Mucosa of rectum (tissue), 2 donors: Measurements from ENCODE around the gene TAP2.
A peak's percentile ranks its signal among the peaks of the same experiment; 100 is the strongest.
"Not testable (repeated sequence)": the region's sequence is repeated elsewhere in the genome, so short reads cannot be mapped to it uniquely, and the experiment has no call there.

Experiments
- H3K27ac ChIP-seq, 2 donors: one replicate each; pipeline ENCODE4 v1.7.0; 2013; ENCODE audit warnings: inconsistent platforms in 2 of 2, low read depth in 2 of 2, low read length in 2 of 2
- H3K27me3 ChIP-seq, 2 donors: one replicate each; pipeline ENCODE4 v1.7.0; 2013; ENCODE audit warnings: low read length in 2 of 2; ENCODE audit not compliant: control insufficient read depth in 2 of 2, insufficient read depth in 2 of 2
- H3K36me3 ChIP-seq, 2 donors: one replicate each; pipeline ENCODE4 v1.7.0; 2013; ENCODE audit warnings: low read length in 2 of 2; ENCODE audit not compliant: control insufficient read depth in 2 of 2, insufficient read depth in 2 of 2
- H3K4me1 ChIP-seq, 2 donors: one replicate each; pipeline ENCODE4 v1.7.0; 2013; ENCODE audit warnings: low read length in 2 of 2, mild to moderate bottlenecking in 1 of 2; ENCODE audit not compliant: control insufficient read depth in 2 of 2, insufficient read depth in 2 of 2
- H3K4me3 ChIP-seq, 2 donors: one replicate each; pipeline ENCODE4 v1.7.0; 2013; ENCODE audit warnings: low read length in 2 of 2
- H3K9ac ChIP-seq, 2 donors: one replicate each; pipeline ENCODE4 v1.7.0; 2013; ENCODE audit warnings: low read length in 2 of 2, low read depth in 1 of 2, mild to moderate bottlenecking in 1 of 2
- H3K9me3 ChIP-seq, 2 donors: one replicate each; pipeline ENCODE4 v1.7.0; 2013; ENCODE audit warnings: low read length in 2 of 2; ENCODE audit not compliant: control insufficient read depth in 2 of 2
- donor health status: healthy.
- donor health status: Normal muscosa, but diverticular disease.

TAP2 gene

DNA sequence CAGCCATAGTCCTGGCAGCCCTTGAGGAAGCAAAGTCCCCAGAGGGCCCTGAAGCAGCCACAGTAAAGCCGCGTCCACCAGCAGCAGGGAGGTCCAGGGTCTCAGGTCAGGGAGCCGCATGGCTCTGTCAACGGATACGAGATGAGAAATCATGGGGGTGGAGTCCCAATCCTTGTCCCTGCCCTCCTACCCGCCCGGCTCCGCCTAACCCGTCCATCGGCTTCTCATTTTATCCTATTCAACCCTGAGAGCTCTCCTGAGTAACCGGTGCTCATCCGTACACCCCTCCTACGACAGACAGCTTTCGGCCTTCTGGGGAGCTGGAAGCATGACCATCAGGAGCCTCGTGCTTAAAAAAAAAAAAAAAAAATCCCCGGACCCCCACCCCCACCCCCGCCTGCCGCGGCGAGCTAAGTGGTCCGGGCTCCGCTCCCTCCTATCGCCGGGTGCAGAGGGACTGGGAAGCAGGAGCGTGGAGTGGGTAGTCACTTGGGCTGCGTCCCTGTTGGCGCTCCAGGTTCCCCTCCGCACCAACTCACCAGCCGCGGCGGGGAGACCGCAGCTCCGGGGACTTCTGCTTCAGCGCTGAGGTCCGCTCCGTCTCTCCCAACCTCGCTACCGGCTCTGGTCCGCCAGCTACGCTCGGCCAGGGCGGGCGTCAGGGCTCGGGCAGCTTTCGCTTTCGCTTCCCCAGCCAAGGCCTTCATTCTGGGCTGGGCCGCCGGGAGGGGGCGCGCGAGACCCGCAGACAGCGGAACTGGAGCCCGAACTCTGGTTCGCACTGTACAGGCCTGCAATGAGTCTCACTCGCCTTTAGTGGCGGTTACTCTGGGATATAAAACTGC, at the start of gene TAP2:
Gene TAP2, minus strand, starts transcription at position 626 of the 845 bp plus-strand sequence. Its CDS starts 506 bp downstream, at position 120.
- Histone ChIP-seq H3K27me3 (no peaks in the 10 kb centered on the region), H3K9ac (peak within 1 kb of the TSS; percentile 76 to 85), H3K27ac (peak within 1 kb of the TSS; percentile 92 to 94), H3K36me3 (peaks cover 32 to 38% of the 10 kb centered on the region in 2 donors), H3K4me1 (peaks cover 16 to 24% of the 10 kb centered on the region in 2 donors), H3K4me3 (peak within 1 kb of the TSS; percentile 85 to 86), H3K9me3 (no peaks in the 10 kb centered on the region)

DNA sequence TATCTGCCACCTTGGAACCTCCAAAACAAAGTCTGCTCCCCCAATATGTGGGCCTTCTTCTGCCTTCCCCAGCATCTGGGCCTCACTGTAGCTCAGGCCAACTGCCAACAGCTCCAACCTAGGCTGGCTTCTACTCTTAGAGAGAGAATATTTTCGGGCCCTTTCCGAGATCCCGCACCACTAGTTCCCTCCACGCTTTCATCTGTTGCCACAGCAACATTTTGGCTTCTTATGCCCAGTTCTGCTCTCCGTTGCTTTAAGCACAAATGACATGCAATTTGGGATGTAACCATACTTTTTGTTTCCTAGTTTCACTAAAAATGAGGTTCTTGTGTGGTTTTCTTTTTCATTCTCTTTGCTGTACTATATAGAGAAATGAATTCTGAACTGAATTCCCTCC, 49.1 kb upstream of the TAP2 start:
- Histone ChIP-seq H3K27me3 (no peaks in the 10 kb centered on the region), H3K36me3 (no peaks in the 10 kb centered on the region), H3K27ac (no peak overlapping the region), H3K4me3 (no peak overlapping the region), H3K9me3 (no peaks in the 10 kb centered on the region), H3K9ac (no peak overlapping the region), H3K4me1 (peaks cover 0 to 2% of the 10 kb centered on the region in 2 donors)

DNA sequence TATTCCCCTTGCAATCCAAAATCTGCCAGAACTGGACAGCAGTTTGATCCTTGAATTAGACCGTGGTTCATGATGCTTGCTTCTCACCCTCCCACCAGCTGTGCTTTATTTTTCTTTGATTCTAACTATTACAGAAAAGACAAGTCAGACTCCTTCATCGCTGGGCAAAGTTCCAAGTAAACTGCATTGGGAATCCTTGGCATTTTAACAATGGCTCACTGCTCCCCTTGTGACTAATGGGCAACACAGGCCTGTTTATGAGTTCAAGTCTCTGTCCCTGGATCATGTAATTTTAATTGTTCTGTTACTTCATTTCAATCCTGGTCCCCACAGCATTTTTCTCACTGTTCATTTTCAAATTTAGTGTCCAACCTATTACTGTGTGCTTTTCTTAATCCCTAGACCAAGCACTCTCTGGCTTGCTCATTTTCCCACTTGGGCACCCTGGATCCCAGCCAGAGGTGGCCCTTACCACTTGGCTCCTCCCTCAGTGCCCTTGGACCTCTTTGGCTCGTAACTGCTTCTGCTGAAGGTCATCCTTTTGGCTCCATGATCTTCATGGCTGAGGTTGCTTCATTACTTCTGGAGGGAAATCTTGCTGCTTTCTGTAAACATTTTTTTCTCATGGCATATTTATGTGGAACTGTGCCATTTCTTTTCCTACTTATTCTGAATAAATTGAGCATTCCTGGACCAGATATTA, 48.3 kb upstream of the TAP2 start:
- Histone ChIP-seq H3K9ac (no peak overlapping the region), H3K4me1 (peaks cover 0 to 2% of the 10 kb centered on the region in 2 donors), H3K36me3 (no peaks in the 10 kb centered on the region), H3K27me3 (no peaks in the 10 kb centered on the region), H3K9me3 (no peaks in the 10 kb centered on the region), H3K27ac (no peak overlapping the region), H3K4me3 (no peak overlapping the region)

DNA sequence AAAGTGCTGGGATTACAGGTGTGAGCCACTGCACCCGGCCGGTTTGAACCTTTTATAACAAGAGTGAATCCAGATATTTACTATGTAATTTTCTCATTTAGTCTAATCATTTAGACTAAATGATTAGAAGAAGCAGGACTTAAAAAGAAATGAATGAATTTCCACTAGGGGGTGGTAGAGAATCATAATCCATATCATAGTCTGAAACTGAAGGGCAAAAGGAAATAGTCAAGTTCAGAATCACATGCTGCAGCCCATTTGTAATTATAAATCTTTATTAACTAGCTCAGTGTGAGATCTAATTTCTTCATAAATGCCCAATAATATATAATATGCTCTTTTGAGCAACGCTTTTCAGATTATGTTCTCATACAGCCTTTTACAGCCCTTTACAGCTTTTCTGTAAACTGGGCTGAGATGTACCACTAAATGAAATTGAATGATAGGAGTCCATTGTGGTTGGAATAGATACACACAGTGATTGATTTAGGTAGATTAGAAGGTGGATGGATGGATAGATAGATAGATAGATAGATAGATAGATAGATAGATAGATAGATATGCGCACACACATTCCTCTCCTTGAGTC, 47.3 kb upstream of the TAP2 start:
- no peaks in the 10 kb centered on the region for H3K36me3 ChIP-seq
- H3K27ac ChIP-seq, result no peak overlapping the region
- H3K9ac ChIP-seq, result no peak overlapping the region
- peaks cover 0 to 2% of the 10 kb centered on the region in 2 donors for H3K4me1 ChIP-seq
- H3K4me3 ChIP-seq, result no peak overlapping the region
- no peaks in the 10 kb centered on the region for H3K9me3 ChIP-seq
- H3K27me3 ChIP-seq, result no peaks in the 10 kb centered on the region

DNA sequence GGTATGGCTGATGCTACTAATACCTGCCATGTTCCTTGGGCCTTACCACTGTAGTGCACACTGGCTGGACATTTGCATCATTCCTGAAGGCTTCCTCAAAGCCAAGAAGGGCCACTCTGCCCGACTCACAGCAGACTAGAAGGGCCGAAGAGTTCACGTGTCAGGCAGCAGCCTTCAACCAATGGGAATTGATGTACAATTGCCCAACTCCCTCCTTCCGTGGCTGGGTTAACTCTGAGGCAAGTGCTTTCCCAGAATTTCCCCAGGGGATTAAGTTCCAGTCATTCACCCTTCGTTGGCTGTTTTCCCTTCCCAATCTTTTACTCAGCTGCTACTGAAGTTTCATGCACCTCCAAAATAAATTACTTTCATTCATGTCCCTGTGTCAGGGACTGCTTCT, 45.2 kb upstream of the TAP2 start:
- Histone ChIP-seq H3K9me3 (no peaks in the 10 kb centered on the region), H3K9ac (no peak overlapping the region), H3K4me1 (peaks cover 0 to 2% of the 10 kb centered on the region in 2 donors), H3K4me3 (no peak overlapping the region), H3K27me3 (no peaks in the 10 kb centered on the region), H3K36me3 (no peaks in the 10 kb centered on the region), H3K27ac (no peak overlapping the region)

DNA sequence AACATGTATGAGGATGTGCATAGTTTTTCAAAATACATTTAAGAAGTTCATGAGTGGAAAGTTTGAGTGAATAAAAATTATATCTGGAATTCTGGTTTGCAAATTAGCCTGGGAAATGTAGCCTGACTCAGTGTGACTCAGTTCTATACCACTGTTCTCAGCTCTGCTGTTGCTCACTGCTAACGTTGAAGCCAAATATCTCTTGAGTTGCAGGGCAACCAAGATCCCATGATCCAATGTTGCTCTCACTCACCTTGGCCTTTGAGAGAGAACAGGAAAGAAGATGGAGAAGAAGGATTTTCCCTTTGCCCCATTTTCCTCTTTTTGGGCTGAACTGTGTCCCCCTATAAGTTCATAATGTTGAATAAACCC, 44.3 kb upstream of the TAP2 start:
- Histone ChIP-seq H3K4me1 (peaks cover 0 to 2% of the 10 kb centered on the region in 2 donors), H3K9ac (no peak overlapping the region), H3K27ac (no peak overlapping the region)

DNA sequence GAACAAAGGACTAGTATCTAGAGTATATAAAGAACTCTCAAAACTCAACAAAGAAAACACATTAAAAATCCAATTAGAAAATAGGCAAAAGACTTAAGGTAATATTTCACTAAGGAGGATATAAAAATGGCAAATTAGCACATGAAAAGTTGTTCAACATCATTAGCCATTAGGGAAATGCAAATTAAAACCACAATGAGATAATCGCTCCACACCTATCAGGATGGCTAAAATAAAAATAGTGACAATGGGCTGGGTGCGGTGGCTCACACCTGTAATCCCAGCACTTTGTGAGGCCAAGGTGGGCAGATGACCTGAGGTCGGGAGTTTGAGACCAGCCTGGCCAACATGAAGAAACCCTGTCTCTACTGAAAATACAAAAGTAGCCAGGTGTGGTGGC, 42.4 kb upstream of the TAP2 start:
- H3K9me3 ChIP-seq, H3K27ac ChIP-seq, H3K27me3 ChIP-seq, H3K4me3 ChIP-seq, H3K36me3 ChIP-seq, H3K9ac ChIP-seq, H3K4me1 ChIP-seq: not testable (repeated sequence)

More for the DNA sequence above, 44.3 kb upstream of the TAP2 start:
- H3K36me3 ChIP-seq, result no peaks in the 10 kb centered on the region
- no peaks in the 10 kb centered on the region for H3K9me3 ChIP-seq
- H3K27me3 ChIP-seq, result no peaks in the 10 kb centered on the region
- no peak overlapping the region for H3K4me3 ChIP-seq

DNA sequence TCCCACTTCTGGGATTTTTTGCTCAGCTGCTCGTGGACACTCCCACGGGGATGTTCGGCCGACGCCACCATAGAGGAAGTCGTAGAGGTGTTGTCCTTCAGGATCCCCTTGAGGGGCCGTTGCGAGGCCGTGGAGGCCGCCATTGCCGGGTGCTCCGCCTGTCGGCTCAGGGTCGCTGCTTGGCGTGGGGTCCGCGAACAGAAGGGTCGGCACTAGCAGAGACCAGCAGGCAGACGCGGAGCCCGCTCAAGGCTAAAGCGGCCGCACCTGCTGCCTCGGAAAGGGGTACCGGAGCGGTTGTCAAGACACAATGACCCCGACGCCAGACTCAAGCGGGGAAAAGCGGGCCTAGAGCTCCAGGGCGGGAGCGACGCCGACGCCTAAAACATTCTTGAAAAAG, 41.2 kb upstream of the TAP2 start:
- Histone ChIP-seq H3K4me1 (no peaks in the 10 kb centered on the region), H3K27me3 (no peaks in the 10 kb centered on the region), H3K9me3 (no peaks in the 10 kb centered on the region), H3K4me3 (no peak overlapping the region), H3K9ac (no peak overlapping the region), H3K36me3 (no peaks in the 10 kb centered on the region), H3K27ac (no peak overlapping the region)

DNA sequence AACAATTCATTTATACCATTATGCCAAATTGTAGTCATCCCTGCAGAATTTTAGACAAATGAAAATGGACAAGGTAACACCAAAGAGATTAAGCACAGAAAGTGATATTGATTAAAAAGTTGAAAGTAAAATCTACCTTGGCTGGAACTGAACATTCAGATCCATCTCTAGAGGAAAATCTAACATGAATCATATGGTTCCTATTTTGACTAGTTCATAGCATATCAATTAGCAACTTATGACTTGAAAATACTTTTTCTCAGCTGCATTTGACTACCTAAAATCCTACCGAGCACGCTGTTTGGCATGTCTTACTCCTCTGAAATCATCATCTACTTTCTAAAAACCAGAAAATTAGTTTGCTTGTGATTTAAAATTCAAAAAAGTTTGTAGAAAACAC, 38.1 kb upstream of the TAP2 start:
- Histone ChIP-seq H3K9me3 (no peaks in the 10 kb centered on the region), H3K27ac (no peak overlapping the region)

DNA sequence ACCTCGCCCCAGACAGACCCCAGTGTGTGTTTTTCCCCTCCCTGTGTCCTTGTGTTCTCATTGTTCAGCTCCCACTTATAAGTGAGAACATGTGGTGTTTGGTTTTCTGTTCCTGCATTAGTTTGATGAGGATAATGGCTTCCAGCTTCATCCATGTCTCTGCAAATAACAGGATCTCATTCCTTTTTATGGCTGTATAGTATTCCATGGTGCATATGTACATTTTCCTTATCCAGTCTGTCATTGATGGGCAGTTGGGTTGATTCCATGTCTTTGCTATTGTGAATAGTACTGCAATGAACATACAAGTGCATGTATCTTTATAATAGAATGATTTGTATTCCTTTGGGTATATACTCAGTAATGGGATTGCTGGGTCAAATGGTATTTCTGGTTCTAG, 35.4 kb upstream of the TAP2 start:
- H3K4me1 ChIP-seq, H3K4me3 ChIP-seq, H3K27me3 ChIP-seq, H3K27ac ChIP-seq, H3K36me3 ChIP-seq, H3K9ac ChIP-seq, H3K9me3 ChIP-seq: not testable (repeated sequence)

More for the DNA sequence above, 38.1 kb upstream of the TAP2 start:
- no peaks in the 10 kb centered on the region for H3K36me3 ChIP-seq
- no peak overlapping the region for H3K9ac ChIP-seq
- H3K4me3 ChIP-seq, result no peak overlapping the region
- no peaks in the 10 kb centered on the region for H3K27me3 ChIP-seq
- no peaks in the 10 kb centered on the region for H3K4me1 ChIP-seq
